Activated CD4-positive, alpha-beta T cell treated with anti-CD3 and anti-CD28 coated beads for 1 hour (primary cell): ENCODE data around the gene MPZL1.

Experiments used
- DNase-seq: peaks from one replicate; pipeline ENCODE4 v3.0.0-alpha.2; 2020

MPZL1 gene

GRCh38 chr1:167695756-167696561 is 25.8 kb upstream of the MPZL1 start:
- DNase-seq = no peak

GRCh38 chr1:167697667-167698141 is 24.1 kb upstream of the MPZL1 start:
- no peak for DNase-seq

DNA sequence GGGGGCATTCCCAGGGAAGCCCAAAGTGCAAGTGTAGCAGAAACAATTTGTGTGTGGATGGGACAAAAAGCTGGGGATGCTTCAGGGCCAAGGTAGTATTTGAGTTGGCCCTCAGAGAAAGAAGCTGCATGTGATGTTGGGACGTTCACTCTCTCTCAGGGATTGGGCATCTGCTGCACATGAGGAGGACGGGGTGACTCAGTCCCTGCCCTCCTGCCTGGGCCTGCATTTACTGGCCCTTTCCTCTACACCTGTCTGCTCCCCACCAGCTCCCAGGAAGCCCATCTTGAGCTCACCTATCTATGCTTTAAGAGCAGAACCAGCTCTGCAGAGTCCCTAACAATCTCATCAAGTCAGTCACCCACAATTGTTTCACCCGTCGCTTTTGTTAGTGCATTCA is 23.5 kb upstream of the MPZL1 start:
- DNase-seq = no peak

DNA sequence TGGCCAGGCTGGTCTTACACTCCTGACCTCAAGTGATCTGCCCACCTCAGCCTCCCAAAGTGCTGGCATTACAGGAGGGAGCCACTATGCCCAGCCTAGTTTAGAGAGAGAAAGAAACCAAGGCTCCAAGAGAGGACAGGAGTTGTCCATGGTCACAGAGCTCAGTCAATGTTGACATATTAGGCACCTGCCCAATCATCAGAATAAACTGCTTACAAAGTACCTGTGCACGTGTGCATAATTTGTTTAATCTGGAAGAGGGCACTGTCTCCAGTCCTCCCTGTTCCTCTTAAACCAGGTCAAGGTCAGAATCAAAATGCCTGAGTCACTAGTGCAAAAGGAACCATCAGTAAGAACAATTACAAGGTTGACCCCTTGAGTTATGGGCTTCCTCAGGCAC is 20.3 kb upstream of the MPZL1 start:
- no peak for DNase-seq

- DNase-seq = no peak
Measured at GRCh38 chr1:167703557-167703956, 18.2 kb upstream of the MPZL1 start.

- no peak for DNase-seq
Measured at GRCh38 chr1:167704715-167705114, 17.1 kb upstream of the MPZL1 start.

- no peak for DNase-seq
Measured at GRCh38 chr1:167705250-167705649, 16.5 kb upstream of the MPZL1 start.

DNA sequence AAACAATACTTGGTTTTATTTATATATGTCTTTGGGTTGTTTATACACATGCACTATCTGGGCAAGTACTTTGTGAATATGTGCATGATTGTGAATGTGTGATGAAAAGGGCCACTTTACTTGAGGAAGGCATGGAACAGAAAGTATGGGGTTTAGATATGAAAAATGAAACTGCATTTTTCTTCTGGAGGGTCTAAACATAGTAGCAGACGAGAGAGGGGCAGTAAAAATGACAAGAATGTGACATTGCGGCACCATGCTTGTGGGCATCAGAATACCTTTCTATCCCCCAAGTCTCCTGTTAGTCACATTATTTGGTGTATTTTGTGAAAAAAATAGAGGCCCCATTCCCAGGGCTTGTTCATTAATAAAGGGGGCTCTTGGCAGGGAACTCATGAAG is 15.4 kb upstream of the MPZL1 start:
- no peak for DNase-seq

DNA sequence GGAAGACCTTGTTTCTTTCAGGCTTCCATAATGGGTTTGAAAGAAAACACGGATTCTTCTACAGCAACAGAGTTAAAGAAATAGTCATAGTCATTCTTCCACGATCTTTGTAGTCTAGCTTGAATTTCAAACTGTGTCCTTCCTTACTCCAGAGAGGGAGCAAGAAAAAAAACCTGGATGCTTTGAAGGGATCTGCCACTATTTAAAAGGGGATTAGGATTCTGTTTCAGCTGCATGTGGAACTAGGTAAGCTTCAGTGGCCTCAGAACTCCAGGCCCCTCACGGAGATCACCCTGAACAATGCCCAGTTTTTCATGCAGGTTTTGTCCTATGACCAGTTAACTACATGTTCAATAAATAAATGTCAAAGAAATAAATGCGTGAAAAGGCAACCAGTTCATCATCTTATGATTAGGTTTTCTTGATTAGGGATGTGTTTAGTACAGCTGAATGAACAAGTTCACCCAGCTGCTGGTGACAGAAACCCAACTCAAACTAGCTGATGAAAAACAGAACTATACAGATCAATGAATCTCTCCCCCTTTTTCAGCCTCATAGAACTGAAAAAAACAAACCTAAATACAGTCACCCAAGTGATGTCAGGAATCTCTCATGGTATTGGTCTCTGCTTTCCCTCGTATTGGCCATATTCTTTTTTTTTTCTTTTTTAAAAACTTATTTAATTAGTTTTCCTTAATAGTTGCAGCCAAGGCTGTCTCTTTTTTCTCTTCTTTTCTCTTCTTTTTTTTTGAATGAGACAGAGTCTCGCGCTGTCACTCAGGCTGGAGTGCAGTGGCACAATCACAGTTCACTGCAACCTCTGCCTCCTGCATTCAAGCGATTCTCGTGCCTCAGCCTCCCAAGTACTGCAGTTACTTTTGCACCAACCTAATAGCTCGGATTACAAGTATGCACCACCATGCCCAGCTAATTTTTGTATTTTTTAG is 14.6 kb upstream of the MPZL1 start:
- DNase-seq = no peak

DNA sequence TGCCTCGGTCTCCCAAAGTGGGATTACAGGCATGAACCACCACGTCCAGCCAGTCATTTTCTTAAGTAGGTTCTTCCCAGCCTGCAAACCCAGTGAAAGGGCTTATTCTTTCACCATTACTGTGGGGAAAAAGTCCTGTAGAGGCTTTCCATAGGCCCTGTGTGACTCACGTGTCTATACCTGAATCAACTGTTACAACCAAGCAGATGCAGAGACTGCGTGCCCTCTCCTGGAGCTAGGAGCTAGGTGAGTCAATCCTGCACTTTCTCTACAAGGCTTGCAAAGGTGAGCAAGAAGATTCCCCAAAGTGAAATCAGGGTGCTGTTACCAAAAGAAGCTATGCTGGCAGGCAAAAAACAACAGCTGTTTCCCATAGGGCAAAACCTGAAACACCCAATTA is 13.8 kb upstream of the MPZL1 start:
- DNase-seq = no peak

DNA sequence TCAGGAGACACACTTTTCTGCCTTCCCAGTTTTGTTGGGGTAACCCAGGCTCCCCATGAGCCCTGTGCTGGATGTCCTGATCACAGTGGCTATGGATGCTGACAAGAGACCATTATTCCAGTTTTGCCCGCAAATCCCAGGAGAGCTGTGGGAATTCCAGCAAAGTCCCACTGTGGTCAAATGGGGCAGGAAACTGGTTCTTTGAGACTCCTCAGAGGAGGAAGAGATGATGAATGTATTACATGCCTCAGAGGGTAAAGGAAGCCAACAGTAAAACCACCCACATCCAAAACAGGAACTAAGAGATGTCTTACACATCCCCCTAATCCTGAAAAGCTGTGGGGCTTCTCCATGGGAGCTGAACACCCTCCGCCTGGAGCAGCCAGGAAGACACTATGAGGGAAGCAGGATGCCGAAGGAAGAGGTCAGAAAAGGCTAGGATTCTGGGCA is 12.8 kb upstream of the MPZL1 start:
- no peak for DNase-seq

GRCh38 chr1:167710836-167711235 is 10.9 kb upstream of the MPZL1 start:
- no peak for DNase-seq

GRCh38 chr1:167711797-167712196 is 10.0 kb upstream of the MPZL1 start:
- DNase-seq = no peak

DNA sequence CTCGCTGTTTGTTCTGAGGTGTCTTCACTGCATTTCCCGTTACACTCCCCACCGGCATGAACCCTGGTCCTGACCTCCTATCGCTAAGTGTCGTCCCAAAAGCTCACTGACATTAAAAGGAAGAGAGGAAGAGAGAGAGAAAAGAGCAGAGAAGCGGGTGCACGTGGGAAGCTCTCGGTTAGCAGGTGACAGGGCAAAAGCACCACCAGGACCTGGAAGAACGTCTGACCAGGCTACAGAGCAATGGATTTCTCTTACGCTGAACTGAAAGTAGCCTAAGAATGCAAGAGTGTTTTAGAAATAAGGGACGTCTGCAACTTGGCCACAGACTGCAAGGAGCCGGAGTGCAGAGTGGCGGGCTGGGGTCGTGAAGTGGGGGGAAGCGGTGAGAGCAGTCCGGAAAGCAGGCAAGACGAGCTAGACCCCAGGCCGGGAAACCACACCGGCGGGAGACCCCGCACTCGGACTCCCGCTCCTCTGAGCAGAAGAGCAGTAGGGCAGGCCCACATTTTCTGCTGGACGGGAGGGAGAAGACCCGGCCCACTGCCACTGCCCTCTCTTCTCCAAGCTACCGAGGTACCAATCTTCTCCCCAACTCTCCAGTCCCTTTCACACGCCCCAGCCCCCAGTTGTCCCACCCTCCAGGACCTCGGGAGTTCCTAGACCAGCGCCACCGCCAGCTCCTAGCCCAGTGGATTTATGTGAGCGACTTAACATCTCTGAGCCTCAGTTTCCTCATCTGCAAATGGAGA is 8.3 kb upstream of the MPZL1 start:
- no peak for DNase-seq

GRCh38 chr1:167714098-167714438 is 7.7 kb upstream of the MPZL1 start:
- no peak for DNase-seq

DNA sequence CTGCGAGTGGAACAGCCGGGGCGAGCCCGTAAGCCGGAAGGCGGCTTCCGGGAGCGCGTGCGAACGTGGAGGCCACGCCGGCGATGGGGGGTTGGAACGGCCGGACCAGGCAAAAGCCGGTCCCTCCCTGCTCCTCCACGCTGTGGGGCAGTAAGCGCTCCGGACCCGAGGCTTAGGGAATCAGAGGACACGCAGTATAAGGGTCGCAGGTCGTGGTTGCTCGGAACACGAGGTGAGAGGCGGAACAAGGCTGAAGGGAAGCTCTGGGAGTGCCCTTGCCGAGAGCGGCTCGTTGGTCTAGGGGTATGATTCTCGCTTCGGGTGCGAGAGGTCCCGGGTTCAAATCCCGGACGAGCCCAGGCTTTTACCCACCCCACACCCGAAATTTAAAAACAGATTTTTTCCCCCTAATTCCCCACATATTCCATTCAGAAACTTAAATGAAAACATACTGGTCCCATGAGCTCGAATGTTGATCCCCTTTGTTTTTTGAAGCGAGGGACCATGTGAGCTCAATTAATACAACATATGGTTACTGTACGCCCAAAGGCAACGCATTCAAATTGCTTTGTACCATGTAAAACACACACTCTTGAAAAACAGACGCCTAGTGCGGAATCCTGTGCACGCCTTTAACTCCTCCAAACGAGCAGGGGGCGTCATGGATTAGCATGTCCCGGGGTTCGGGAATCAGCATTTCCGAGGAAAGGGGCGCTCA is 7.2 kb upstream of the MPZL1 start:
- peak; percentile 87 for DNase-seq

GRCh38 chr1:167715157-167715999 is 6.4 kb upstream of the MPZL1 start:
- peak; percentile 77 for DNase-seq

- no peak for DNase-seq
Measured at GRCh38 chr1:167716000-167716271, 5.8 kb upstream of the MPZL1 start.

DNA sequence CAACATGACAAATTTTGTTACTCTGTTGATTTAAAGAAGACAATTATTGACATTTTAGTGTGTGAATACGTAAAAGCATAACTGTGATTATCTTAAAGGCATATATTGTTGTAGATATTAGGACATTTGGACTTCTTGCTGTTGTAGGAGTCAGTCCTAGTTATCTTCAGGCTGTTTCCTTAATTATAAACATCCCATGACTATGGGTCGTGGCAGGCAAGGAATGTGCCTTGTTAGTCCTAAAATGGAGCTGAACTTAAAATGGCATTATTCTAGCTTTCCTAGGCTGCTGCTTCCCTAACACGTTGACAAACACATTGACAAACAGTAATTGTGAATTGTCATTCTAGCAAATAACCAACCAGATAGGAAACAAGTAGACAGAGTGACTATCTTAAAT is 4.4 kb upstream of the MPZL1 start:
- DNase-seq = no peak

DNA sequence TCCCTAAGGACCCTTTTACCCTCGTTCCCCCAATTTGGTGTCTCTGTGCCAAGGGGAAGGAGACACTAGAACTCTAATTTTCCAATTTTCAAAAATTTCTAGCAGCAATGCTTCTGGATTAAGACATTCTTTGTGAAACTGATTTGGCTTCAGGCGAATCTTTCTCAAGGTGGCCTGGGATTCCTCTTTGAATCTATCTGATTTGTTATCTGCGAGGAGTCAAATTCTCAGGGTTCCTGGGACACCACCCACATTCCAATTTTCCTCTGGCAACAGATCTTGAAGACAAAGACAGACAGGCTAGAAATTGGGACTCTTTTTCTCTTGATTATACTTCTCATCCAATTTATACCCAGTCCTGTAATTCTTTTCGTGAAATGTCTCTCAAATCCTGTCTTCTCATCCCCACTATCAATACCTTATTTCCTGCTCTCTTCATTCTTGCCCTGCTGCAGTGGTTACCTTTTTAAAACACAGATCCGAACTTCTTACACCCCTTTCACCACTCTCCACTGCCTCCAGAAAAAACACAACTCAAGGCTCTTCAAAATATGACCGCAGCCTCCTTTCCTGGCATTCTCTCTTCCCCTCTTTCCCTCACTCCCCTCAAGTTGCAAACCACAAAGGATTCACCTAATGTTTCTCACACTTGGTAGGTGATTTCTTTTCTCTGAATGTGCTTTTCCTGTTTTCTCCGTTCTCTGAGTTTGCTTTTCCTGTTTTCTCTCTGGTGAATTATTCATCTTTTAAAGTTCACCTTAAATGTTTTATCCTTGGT is 2.7 kb upstream of the MPZL1 start:
- no peak for DNase-seq
